Peyer's patch (tissue), 4 donors: ENCODE data around the gene MYOM3. TPM values are rescaled to one million over a fixed set of nuclear protein-coding genes. Genes with fewer than 3 reads are reported as not detected.

Experiments
- DNase-seq, 3 donors: peaks; one replicate each; pipeline ENCODE4 v3.0.0-alpha.2; 2017 to 2019
- H3K27ac ChIP-seq, 4 donors: fragments of 200-600 bp; sonication (generic); one replicate each; pipeline ENCODE4 v1.5.1; 2016 to 2019
- H3K27me3 ChIP-seq, 2 donors: fragments of 200-600 bp; sonication (generic); one replicate each; pipeline ENCODE4 v1.5.1; 2019
- H3K36me3 ChIP-seq, 3 donors: fragments of 200-600 bp; sonication (generic); one replicate each; pipeline ENCODE4 v1.5.1; 2016 to 2019
- H3K4me1 ChIP-seq, 4 donors: fragments of 200-600 bp; sonication (generic); one replicate each; pipeline ENCODE4 v1.5.1; 2016 to 2019
- H3K4me3 ChIP-seq, 4 donors: fragments of 200-600 bp; sonication (generic); 1 replicate in 3 of 4; 2 replicates in 1 of 4; pipeline ENCODE4 v1.5.1; 2016 to 2019; ENCODE audit warnings: mild to moderate bottlenecking in 1 of 4
- H3K9me3 ChIP-seq, 4 donors: fragments of 200-600 bp; sonication (generic); one replicate each; pipeline ENCODE4 v1.5.1; 2016 to 2019; ENCODE audit warnings: mild to moderate bottlenecking in 1 of 4
- CTCF ChIP-seq, 6 experiments: fragments of 450-650 bp in 4 of 6; fragments of 200-600 bp in 2 of 6; sonication (generic) in 1 of 6; IDR thresholded peaks; one replicate each; pipeline ENCODE4 v1.5.1; 2017 to 2019; ENCODE audit warnings: antibody characterized with exemption in 6 of 6, mild to moderate bottlenecking in 3 of 6, moderate library complexity in 1 of 6
- POLR2A ChIP-seq, 2 donors: fragments of 450-650 bp; IDR thresholded peaks; one replicate each; pipeline ENCODE4 v1.5.1; 2017; ENCODE audit warnings: antibody characterized with exemption in 2 of 2, mild to moderate bottlenecking in 2 of 2, moderate library complexity in 2 of 2
- total RNA-seq, 4 donors: library from RNA; depleted of rRNA; stranded (reverse); fragments of >200 nt; gene quantifications; one replicate each; pipeline ENCODE4 v1.1.0, GENCODE V29; 2016

The MYOM3 gene
- total RNA-seq, 4 donors from 2014 or later, result 10.7 to 40.8 (median 24.7) TPM

- H3K4me3 ChIP-seq, result no peak overlapping the region
- no peaks in the 10 kb centered on the region for H3K9me3 ChIP-seq
- H3K27me3 ChIP-seq, result no peaks in the 10 kb centered on the region
- peak in 2 of 3 donors; percentile 80 for DNase-seq
- no peaks in the 10 kb centered on the region for H3K36me3 ChIP-seq
- H3K27ac ChIP-seq, result peak overlapping the region in 2 of 4 donors; percentile 75 to 95
- TF ChIP-seq CTCF (IDR thresholded peaks at IDR 0.05), result no peak
- peak in 1 of 2 donors; percentile 73 for TF ChIP-seq POLR2A (IDR thresholded peaks at IDR 0.05)
- H3K4me1 ChIP-seq, result peaks cover 0 to 46% (median 2%) of the 10 kb centered on the region in 4 donors
Measured at GRCh38 chr1:24105368-24106160, 6.4 kb downstream of the MYOM3 start.

GRCh38 chr1:24104854-24105253 is 7.1 kb downstream of the MYOM3 start:
- Histone ChIP-seq H3K27ac (peak overlapping the region in 2 of 4 donors; percentile 75 to 95), H3K27me3 (no peaks in the 10 kb centered on the region), H3K9me3 (no peaks in the 10 kb centered on the region), H3K4me3 (no peak overlapping the region), H3K36me3 (no peaks in the 10 kb centered on the region), H3K4me1 (peaks cover 0 to 53% (median 2%) of the 10 kb centered on the region in 4 donors)
- TF ChIP-seq POLR2A (IDR thresholded peaks at IDR 0.05) (no peak), CTCF (IDR thresholded peaks at IDR 0.05) (no peak)
- no peak for DNase-seq

- no peak for DNase-seq
- Histone ChIP-seq H3K4me3 (no peak overlapping the region), H3K27me3 (no peaks in the 10 kb centered on the region), H3K4me1 (peaks cover 0 to 60% (median 2%) of the 10 kb centered on the region in 4 donors), H3K27ac (no peak overlapping the region), H3K36me3 (no peaks in the 10 kb centered on the region), H3K9me3 (no peaks in the 10 kb centered on the region)
- TF ChIP-seq CTCF (IDR thresholded peaks at IDR 0.05) (no peak), POLR2A (IDR thresholded peaks at IDR 0.05) (no peak)
Measured at GRCh38 chr1:24103879-24104278, 8.1 kb downstream of the MYOM3 start.

- no peaks in the 10 kb centered on the region for H3K36me3 ChIP-seq
- no peaks in the 10 kb centered on the region for H3K9me3 ChIP-seq
- H3K27me3 ChIP-seq, result no peaks in the 10 kb centered on the region
- no peak for DNase-seq
- H3K27ac ChIP-seq, result no peak overlapping the region
- H3K4me3 ChIP-seq, result no peak overlapping the region
- peaks cover 0 to 56% (median 2%) of the 10 kb centered on the region in 4 donors for H3K4me1 ChIP-seq
- TF ChIP-seq POLR2A (IDR thresholded peaks at IDR 0.05), result no peak
- no peak for TF ChIP-seq CTCF (IDR thresholded peaks at IDR 0.05)
Measured at GRCh38 chr1:24103408-24103807, 8.5 kb downstream of the MYOM3 start.

GRCh38 chr1:24102961-24103360 is 9.0 kb downstream of the MYOM3 start:
- no peak overlapping the region for H3K4me3 ChIP-seq
- no peaks in the 10 kb centered on the region for H3K36me3 ChIP-seq
- H3K9me3 ChIP-seq, result no peaks in the 10 kb centered on the region
- TF ChIP-seq POLR2A (IDR thresholded peaks at IDR 0.05), result no peak
- no peak for TF ChIP-seq CTCF (IDR thresholded peaks at IDR 0.05)
- peaks cover 0 to 52% (median 2%) of the 10 kb centered on the region in 4 donors for H3K4me1 ChIP-seq
- no peak for DNase-seq
- H3K27ac ChIP-seq, result peak overlapping the region in 1 of 4 donors; percentile 27
- no peaks in the 10 kb centered on the region for H3K27me3 ChIP-seq
